ENCODE data around the gene MTR.

The MTR gene

GRCh38 chr1:236795035-236795756, at the start of gene MTR:
Gene MTR, plus strand, starts transcription at chr1:236795292. Its CDS starts 412 bp downstream, at chr1:236795704.
- peak; percentile 81 to 94 (median 90) for DNase-seq

DNA sequence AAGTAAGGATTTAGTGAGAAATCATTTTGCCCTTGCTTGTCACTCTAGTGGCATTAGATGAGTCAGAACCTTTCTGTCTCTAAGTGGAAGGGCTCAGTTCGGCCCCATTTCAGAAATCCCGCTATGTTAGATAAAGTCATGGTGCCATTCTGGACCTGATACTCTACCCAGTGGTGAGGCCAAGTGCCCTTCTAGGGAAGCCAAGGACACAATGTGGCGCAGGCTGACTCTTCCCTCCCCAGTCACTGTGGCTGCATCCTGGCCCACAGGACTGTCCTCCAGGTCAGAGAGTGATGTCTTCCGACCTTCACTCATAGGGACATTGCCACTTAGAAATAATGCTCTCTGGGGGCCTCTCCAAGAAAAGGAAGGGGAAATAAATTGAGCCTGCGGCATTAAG, 48.3 kb upstream of the MTR start:
- DNase-seq = no peak

GRCh38 chr1:236747311-236747985, 47.6 kb upstream of the MTR start:
- no peak for DNase-seq

GRCh38 chr1:236748268-236748870, 46.7 kb upstream of the MTR start:
- no peak for DNase-seq

DNA sequence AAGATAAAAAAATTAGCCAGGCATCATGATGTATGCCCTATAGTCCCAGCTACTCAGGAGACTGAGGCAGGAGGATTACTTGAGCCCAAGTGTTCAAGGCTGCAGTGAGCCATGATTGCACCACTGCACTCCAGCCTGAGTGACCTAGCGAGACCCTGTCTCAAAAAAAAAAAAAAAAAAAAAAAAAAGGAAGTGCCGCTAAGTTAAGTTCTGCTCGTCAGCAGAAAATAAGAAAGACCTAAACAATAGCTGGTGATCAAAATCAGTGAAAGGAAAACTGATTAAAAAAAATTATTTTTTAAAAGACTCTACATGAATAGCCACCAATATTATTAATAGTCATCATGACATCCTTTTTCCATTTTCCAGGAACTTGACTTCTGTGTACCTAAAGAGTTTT, 44.2 kb upstream of the MTR start:
- no peak for DNase-seq

DNA sequence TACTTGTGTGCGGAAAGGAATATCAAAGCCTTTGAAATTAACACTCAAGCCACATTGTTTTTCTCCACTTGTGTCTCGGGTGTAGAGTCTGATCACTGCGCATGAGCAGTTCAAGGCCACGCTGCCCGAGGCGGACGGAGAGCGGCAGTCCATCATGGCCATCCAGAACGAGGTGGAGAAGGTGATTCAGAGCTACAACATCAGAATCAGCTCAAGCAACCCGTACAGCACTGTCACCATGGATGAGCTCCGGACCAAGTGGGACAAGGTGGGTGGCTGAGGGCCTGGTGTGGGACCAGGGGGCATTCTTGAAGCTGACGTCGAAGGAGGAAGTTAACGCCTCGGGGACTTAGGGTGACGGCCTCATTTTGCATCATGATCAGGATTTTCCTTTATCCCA, 43.7 kb upstream of the MTR start:
- no peak for DNase-seq

- DNase-seq = no peak
Observed at GRCh38 chr1:236751935-236752334, 43.2 kb upstream of the MTR start.

GRCh38 chr1:236753516-236753915, 41.6 kb upstream of the MTR start:
- DNase-seq = no peak

- DNase-seq = no peak
Observed at GRCh38 chr1:236753964-236754363, 41.1 kb upstream of the MTR start.

DNA sequence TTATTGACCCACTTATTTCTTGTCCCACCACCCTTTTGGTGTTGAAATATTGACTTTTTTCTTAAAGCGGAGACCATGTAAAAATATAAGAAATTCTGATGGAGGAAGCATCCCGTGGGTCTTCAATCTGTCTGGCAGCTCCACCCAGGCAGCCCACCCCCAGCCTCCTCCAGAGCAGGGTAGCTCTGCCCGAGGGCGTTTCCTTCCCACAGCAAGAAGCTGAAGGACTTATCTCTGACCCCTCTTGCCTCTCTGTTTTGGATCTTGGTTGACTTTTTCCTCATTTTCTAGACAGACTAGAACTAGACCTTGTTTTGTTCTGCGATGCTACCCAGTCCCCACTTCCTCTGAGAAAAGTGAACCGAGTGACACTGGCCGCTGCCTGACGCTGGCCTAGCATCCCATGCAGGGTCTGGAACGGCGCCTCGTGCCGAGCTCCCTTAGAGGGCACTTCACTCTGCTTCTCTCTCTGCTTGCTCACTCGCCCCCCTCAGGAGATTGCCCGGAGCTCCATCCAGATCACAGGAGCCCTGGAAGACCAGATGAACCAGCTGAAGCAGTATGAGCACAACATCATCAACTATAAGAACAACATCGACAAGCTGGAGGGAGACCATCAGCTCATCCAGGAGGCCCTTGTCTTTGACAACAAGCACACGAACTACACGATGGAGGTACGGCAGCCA, 40.4 kb upstream of the MTR start:
- no peak for DNase-seq

GRCh38 chr1:236757640-236758039, 37.5 kb upstream of the MTR start:
- DNase-seq = no peak

GRCh38 chr1:236759252-236759859, 35.7 kb upstream of the MTR start:
- DNase-seq = no peak

GRCh38 chr1:236760480-236760879, 34.6 kb upstream of the MTR start:
- no peak for DNase-seq

DNA sequence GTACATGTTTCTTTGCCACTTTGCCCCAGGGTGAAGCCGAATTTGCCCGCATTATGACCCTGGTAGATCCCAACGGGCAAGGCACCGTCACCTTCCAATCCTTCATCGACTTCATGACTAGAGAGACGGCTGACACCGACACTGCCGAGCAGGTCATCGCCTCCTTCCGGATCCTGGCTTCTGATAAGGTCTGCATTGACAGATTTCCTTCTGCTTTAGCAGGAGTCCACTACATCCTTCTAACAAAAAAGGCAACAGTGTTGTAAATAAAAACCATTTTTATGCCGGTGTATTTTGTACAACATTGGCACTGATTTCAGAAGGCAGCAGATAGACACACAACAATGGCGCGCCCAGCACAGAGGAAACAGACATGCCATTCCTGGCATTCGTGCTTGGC, 34.1 kb upstream of the MTR start:
- DNase-seq = no peak

DNA sequence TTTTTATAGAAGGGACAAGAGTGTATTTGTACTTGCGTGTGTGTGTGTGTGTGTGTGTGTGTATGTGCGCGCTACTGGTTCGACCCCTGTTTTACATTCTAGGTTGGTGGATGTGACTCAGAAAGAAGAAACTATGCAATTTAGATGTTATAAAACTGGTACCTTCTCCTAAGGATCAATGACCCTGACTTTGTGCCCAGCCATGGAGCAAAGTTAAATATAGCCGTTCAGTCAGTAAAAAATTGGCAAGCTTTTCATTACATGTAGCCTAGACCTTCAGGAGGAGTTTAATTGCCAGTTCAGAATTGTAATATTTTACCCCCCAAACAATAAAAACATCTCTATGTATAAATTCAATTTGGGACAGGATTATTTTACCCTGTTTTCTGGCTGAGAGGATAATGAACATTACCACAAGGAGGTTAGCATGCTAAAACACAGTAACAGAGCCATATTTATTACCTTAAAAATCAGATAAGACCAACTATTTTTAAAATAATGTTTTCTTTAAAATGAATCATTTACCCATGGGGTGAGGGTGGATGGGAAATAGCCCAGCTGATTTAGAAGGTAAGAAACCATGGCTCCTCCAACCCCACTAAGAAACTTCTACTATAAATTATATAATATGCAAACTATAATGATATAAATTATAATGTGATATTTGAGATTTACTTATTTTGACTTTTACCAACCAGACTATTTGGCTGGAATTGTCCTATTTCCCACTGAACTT, 33.5 kb upstream of the MTR start:
- no peak for DNase-seq

- peak in 1 of 4 experiments; percentile 1 for DNase-seq
Observed at GRCh38 chr1:236762410-236762809, 32.7 kb upstream of the MTR start.

- DNase-seq = no peak
Observed at GRCh38 chr1:236765831-236766230, 29.3 kb upstream of the MTR start.

DNA sequence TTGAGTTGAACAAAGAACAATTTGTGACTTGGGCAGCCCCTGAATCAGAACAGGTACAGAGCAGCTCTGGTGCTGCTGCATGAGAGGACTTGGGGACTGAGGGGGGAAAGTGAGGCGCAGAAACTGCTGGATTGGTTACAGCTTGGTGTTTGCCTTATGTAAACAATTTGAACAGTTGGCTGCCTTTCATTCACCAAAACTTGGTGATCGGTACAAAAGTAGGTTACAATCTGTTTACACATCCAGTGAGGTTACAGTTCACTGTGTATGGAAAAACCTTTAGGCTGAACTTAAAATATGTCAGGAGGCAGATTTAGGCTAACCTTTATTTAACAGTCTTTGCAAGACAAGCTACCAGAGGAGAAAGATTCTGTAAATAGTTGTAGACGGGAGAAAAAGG, 28.6 kb upstream of the MTR start:
- DNase-seq = no peak

- DNase-seq = no peak
Observed at GRCh38 chr1:236767276-236767675, 27.8 kb upstream of the MTR start.

- DNase-seq = no peak
Observed at GRCh38 chr1:236768601-236769000, 26.5 kb upstream of the MTR start.

DNA sequence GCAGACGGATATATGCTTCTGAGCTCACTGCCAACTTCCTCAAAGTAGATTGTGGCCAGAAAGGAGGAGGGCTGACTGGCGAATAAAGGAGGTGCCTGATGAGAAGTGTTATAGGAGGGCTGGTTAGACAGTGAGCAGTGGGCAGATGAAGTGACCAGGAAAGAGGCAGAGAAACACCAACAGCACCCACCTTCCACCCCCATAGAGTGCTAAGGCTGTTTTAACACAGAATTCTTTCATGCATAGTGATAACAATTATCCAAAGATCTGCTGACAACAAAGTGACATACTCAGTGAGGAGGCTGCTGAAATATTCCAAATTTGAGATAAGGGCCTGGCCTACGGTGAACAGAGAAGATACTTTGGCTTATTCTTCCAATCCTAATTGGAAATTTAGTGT, 21.2 kb upstream of the MTR start:
- DNase-seq = no peak

- DNase-seq = no peak
Observed at GRCh38 chr1:236774926-236775325, 20.2 kb upstream of the MTR start.

- DNase-seq = no peak
Observed at GRCh38 chr1:236779312-236779711, 15.8 kb upstream of the MTR start.

All from activated naive CD4-positive, alpha-beta T cell (primary cell).